HG02571 (cell line): ENCODE measurements around the gene PPM1E.

Experiments
- ATAC-seq: cut with Tn5 transposase; IDR thresholded peaks from one replicate; pipeline ENCODE4 v1.9.1; 2021; ENCODE audit warnings: mild to moderate bottlenecking, moderate library complexity; ENCODE audit not compliant: unreplicated experiment

The PPM1E gene

GRCh38 chr17:59028328-59028727 is 272.7 kb downstream of the PPM1E start:
- ATAC-seq: no peak

GRCh38 chr17:59030811-59031210 is 275.2 kb downstream of the PPM1E start:
- no peak for ATAC-seq
